EL (cell line): ENCODE data around the gene PRR36.
"Not testable (repeated sequence)": the region's sequence is repeated elsewhere in the genome, so short reads cannot be mapped to it uniquely, and the experiment has no call there.

ENCODE experiments used
- DNase-seq: peaks from one replicate; pipeline ENCODE4 v3.0.0-alpha.2; 2016

The PRR36 gene

DNA sequence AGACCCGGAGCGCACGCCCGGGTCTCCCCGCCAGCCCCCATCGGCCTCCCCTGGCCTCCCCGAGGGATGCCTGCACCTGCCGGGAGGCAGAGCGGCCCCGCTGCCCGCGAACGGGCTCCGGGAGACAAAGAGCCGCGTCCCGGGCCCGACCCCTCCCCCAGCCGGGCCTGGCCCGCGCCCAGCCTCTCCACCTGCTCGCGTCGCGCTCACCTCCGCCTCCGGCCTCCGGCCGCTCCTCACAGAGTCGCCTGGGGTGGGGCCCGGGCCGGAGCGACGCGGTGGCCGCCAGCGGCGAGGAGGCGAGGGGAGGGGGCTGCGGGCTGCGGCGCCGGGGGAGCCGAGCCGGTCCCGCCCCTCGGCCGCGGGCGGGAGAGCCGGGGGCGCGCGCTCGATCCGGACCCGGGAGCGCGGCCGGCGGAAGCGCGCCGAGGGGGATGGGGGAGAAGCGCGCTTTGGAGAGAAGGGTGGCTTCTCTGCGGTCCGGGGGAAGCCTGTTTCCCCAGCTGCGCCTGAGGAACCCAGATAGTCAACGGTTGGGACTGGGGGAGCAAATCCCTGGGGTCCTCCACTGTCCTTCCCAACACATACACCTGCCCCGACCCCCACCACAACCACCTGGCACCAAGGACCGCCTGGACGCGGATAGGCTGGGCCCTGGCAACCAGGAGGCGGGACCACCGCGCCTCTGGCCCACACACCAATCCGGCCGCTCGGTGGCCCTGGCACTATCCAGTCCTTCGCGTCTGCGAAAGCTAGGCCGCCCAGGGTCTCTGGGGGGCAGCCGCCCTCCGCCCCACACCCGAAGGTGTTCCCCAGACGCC is at the start of gene PRR36:
PRR36 (minus strand) TSS at position 315 of the 821 bp plus-strand sequence. CDS start 701 bp downstream, outside the sequence.
- peak; percentile 18 for DNase-seq

DNA sequence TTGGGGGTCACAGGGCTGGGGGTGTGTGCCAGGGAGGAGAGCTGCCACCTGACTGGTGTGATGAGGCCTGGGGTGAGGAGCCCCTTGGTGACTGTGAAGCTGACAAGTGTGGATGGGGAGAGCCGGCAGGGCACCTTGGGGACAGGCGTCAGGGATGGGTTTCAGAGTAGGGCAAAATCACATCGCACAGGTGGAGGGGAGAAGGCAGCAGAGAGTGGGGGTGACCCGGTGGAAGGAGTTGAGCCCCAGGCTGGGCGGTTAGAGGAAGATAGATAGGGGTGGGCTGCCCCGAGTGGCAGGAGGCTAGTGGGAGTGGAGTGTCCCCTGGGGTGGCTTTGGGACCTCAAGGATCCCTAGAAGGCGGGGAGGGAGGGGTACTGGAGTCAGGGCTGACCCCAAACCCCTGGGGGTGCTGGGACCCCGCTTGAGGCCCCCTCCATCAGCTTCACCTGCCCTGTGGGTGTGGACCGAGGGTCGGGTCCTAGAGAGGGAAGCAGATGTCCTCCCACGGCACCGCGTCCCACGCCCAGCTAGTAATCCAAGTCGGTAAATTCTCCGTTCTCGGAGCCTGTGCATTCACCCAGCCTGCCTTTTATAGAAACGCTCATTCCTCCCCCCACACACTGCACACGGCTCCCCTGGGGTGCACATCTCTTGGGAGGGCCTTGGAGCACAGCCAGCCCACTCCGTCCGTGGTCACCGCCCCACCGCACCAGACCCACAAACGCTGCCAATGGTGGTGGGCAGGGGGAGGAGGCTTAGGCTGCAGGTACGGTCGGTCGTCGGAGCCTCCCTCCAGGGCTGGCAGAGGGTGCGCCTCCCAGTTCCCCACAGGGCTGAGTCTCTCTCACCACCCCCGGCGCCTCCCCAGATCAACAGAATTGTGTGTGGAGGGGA is 49.4 kb upstream of the PRR36 start:
- DNase-seq: no peak

DNA sequence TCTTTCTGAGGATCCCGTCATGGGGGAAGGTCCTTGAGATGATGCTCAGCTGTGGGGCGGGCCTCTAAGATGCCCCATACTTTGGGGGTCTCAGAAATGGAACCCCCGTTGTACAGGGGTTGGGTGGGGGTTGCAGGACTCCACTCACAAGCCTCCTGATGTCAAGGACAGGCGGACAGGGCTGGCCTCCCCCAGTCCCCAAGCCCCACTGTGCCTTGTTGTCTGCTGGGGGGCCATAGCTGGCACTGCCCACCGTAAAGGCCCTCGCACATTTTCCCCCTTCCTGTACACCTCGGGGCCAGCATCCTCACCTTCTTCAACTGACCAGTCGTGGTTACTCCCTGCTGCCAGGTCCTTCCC is 48.6 kb upstream of the PRR36 start:
- DNase-seq: no peak

DNA sequence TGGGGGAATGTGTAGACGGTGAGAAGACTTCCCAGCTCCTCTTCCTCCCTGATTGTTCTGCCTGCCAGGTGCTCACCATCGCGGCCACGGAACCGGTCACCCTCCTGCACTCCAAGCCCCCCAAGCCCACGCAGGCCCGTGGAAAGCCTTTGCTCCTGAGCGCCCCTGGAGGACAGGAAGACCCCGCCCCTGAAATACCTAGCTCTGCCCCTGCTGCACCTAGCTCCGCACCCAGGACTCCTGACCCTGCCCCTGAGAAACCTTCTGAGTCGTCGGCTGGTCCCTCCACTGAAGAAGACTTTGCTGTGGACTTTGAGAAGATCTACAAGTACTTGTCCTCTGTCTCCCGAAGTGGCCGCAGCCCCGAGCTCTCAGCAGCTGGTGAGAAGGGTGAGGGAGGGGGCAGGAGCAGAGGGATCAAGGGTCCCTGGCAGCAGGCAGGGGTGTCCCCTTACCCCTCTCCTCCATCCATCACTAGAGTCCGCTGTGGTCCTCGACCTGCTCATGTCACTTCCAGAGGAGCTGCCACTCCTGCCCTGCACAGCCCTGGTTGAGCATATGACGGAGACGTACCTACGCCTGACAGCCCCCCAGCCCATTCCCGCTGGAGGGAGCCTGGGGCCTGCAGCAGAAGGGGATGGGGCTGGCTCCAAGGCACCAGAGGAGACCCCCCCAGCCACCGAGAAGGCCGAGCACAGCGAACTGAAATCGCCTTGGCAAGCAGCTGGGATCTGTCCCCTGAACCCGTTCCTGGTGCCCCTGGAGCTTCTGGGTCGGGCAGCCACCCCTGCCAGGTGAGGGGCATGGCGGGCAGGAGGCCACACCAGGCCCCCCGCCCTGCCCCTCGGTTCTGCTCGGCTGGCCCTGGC is 48.0 kb upstream of the PRR36 start:
- no peak for DNase-seq

DNA sequence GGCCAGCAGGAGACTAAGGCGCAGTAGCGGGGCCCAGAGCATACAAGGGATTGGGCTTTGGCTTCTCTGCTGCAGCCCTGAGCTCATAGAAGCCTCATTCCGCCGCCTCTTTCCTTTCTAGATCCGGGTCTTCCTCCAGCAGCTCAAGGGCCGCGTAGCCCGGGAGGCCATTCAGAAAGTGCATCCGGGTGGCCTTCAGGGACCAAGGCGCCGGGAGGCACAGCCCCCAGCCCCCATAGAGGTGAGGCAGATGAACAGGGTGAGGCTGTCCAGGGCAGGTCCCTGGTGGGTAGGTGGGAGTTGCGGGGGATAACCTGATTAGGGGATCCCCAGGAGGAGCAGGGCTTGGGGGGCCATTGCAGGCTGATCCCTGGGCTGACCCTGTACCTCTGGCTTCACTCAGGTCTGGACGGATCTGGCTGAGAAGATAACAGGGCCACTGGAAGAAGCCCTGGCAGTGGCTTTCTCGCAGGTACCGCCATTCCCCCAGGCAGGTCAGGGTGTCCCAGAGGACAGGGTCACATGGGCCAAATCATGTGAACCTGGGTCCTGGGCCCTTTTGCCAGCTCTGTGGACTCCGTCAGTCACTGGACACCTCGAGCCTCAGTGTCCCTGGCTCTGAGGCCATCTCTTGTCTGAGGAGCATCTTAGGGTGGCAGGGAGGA is 47.2 kb upstream of the PRR36 start:
- no peak for DNase-seq

DNA sequence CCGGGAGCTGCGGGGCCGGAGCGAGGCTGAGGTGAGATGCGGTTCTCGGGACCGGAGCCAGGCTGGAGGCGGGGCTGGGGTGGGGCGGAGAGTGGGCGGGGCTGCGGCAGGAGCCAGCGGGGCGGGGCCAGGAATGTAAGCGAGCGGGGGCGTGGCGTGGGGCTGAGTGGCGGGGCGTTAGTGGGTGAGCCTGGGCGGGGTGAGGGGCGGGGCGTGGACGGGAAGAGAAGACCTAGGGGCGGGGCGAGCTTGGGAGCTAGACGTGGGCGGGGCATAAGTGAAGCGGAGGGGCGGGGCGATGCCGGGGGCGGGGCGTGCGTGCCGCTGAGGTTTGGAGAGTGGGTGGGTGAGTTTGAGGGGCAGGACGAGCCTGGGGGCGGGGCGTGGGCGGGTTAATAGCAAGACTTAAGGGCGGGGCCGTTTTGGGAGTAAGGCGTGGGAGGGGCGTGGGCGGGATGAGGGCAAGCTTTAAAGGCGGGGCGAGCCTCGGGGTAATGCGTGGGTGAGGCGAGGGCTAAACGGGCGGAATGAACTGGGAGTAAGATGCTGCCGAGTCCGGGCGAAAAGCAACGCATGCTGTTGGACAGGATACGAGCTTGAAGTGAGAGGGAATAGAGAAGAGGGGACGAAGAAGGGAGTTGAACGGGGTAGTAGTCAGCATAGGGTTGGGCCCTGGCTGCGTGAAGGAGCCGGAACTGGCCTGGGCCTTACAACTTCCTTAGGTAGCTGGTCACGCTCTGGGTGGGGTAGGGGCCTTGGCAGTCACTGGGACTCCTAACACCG is 46.5 kb upstream of the PRR36 start:
- peak; percentile 97 for DNase-seq

DNA sequence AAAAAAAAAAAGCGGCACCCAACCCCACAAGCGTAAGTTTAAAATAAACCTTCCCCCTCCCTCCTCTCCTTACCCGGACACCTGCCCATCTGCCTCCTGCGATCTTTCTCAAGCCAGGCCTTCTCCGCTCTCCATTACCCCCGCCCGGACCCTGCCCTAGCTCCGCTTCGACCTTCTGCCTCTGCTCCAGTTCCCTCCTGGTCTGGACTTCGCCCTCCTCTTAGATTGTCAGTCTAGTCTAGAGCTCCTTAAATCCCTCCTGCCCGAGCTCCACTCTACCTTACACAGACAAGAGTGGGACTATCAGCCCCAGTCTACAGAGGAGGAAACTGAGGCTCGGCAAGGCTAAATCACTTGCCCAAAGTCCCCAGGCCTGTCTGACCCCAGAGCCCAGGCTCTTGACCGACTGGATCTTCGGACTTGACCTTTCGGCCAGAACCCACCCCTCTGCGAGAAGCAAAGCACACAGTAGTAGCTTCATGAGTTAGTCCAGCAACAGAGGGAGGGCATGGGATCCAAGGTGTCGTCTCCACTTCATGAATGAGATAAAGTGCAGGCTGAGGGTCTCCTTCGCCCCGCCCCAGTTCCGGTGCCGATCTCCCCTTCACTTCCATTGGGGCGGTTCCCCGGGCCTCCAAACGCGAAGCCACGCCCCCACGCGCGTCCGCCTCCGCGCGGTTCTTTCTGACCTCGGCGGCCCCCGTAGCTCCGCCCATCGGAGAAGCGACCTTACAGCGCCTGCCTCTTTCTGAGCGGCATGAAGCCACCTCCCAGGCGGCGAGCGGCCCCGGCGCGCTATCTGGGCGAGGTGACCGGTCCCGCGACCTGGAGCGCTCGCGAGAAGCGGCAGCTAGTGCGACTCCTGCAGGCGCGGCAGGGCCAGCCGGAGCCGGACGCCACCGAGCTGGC is 45.7 kb upstream of the PRR36 start, which contains the start of gene SNAPC2:
SNAPC2 (plus strand) TSS at position 729 of the 909 bp plus-strand sequence; CDS start at position 758, 29 bp downstream.
- DNase-seq: peak; percentile 94

DNA sequence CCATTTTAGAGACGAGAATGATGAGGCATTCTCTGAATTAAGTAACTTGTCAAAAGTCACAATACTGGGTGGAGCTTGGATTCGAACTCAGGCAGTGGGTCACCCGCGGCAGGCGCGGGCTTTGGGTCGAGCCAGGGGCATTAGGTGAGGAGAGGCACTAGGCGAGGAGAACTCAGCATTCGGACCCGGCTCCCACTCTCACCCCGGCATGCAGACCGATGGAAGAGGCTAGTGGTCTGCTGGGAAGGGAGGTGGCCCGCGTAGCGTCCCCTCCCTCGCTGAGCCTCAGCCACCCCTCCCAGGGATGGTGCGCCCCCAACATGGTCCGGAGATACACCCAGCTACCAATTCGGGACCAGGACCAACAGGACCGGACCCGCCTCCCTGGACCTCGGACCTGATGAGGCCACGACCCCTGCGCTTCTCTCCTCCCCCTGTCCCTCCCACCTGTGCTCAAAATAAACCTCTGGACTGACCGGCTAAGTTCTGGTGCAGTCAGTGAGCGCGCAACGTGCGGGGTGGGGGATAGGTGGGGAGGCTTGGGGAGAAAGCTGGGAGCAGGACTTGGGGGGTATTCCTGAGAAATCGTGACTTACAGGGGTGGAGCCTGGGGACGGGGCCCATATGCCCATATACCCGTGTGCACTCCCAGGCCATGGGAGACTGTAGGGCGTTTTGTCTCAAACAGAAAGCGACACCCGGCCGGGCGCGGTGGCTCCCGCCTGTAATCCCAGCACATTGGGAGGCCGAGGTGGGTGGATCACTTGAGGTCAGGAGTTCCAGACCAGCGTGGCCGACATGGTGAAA is 44.6 kb upstream of the PRR36 start:
- no peak for DNase-seq

DNA sequence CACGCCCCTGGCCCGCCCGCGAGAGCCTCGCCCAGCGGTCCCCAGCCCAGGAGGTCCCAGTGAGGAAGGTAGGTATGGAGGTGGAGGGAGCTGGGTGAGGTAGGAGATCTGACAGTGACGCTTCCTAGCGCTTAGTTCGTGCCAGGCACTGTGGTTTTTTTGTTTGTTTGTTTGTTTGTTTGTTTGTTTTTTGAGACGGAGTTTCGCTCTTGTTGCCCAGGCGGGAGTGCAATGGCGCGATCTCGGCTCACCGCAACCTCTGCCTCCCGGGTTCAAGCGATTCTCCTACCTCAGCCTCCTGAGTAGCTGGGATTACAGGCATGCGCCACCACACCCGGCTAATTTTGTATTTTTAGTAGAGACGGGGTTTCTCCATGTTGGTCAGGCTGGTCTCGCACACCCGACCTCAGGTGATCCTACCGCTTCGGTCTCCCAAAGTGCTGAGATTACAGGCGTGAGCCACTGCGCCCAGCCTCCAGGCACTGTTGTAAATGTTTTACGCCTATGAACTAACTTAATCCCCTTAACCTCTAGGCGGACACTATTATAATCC is 43.9 kb upstream of the PRR36 start:
- DNase-seq: not testable (repeated sequence)

DNA sequence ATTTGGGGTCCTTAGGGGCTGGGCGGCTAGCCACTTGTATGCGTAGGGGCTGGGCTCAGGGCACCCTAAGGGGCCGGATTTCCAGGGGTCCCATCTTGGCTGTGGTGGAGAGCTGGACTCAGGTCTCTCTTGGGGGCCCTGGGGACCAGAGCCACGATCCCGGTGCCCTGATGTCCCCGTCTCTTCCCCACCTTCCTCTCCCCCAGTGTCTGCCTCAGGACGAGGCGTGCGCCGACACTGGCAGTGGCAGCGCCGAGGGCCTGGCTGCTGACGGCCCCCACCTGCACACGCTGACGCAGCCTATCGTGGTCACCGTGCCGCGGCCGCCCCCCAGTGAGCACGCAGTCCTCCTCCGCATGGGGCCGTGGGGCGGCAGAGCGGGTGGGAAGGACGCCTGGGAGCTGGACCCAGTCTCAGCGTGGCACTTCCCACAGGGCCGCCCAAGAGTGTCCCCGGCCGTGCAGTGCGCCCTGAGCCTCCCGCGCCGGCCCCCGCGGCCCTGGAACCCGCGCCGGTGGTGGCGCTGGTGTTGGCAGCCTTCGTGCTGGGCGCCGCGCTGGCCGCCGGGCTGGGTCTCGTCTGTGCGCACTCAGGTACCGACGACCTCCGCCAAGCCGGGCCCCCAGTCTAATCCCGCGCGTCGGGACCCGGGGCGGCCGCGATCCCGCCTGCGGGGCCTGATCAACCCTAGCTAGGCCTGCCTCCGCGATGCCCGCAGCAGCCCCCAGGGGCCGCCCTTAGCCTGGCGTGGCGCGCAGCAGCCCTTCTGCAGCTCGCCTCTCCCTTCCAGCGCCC is 43.3 kb upstream of the PRR36 start:
- peak; percentile 62 for DNase-seq

DNA sequence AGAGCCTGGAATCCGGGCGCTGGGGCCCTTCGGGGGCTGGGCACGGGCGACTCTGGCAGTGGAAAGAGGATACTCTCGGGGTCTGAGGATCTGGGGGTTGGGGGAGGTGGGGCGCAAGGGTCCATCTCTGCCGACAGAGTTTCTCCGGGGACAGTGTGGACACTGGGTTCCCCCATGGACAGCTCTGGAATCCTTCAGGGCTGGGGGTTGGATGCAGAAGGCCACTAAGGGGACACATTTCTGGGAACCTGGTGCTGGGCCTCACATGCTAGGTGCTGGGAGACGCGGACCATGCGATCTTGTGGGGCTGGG is 42.7 kb upstream of the PRR36 start:
- peak; percentile 22 for DNase-seq

DNA sequence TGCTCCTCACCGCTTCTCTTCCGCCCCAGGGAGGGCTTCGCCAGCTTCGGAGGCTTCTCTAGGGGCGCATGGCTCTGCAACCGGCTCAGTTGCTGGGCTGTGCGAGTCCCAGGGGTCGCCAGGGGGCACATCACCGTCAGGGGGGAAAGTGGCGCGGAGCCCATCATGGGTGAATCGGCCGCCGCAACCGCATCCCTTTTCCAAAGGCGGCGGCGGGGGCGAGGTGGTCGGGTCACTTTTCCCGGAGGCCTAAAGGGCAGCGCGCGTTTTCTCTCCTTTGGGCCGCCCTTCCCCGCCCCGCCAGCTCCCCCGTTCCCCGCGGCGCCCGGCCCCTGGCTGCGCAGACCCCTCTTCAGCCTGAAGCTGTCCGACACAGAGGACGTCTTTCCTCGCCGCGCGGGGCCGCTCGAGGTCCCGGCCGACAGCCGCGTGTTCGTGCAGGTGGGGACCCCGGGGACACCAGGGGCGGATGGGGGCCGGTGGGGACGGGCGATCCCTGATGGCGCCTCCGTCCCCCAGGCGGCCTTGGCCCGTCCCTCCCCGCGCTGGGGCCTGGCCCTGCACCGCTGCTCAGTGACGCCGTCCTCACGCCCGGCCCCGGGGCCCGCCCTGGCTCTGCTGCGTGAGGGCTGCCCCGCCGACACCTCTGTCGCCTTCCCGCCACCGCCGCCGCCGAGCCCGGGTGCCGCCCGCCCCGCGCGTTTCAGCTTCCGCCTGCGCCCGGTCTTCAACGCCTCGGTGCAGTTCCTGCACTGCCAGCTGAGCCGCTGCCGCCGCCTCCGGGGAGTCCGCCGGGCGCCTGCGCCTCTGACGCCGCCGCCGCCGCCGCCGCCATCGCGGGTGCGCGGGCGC is 42.1 kb upstream of the PRR36 start:
- peak; percentile 32 for DNase-seq

DNA sequence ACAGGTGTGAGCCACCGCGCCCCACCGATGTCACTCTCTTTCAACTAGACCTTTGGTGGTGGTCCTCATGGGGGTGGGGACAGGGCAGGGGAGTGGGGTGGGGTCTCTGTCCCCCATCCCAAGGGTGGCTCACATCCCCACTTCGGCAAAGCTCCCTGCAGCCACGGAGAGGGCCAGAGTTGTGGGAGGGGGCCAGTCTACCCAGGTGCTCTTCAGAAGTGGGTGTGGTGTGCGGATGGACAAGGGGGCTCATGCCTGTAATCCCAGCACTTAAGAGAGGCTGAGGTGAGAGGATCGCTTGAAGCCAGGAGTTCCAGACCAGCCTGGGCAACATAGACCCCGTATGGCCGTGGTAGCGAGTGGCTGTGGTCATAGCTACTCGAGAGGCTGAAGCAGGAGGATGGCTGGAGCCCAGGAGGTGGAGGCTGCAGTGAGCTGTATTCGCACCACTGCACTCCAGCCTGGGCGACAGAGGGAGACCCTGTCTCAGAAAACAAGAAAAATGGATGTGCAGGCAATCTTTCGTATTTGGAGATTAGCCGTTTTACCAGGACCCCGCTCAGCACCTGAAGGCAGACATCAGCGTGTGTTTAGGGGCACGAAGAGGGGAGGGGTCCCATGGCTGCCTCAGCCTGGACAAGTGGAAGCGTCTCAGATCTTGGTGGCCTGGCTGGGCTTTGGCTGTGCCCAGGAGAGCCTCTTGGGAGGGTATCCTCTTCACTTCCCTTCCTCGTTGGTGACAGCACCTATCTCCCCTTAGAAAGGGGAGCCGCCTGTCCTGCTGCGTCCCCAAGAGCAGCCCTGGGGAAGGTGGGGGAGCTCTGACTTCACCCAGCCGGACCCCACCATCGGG is 41.3 kb upstream of the PRR36 start:
- no peak for DNase-seq

DNA sequence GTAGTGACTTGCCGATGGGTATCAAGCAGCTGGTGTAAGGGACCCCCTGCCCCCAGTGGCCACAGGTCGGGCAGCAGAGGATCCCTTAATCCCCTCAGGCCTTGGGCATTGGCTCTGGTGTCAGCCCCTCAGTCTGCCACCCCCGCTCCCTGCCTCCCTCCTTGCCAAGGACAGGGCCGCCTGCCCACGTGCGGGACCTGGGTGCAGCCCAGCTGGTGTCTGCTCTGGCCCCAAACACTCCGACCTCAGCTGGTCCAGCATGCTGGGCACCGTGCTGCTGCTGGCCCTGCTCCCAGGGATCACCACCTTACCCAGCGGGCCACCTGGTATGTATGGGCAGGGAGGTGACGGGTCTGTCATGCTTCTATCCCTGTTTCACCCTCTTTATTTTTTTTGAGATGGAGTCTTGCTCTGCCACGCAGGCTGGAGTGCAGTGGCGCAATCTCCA is 40.4 kb upstream of the PRR36 start, which contains the start of gene TGFBR3L:
TGFBR3L (plus strand) TSS at position 233 of the 448 bp plus-strand sequence.
- no peak for DNase-seq

DNA sequence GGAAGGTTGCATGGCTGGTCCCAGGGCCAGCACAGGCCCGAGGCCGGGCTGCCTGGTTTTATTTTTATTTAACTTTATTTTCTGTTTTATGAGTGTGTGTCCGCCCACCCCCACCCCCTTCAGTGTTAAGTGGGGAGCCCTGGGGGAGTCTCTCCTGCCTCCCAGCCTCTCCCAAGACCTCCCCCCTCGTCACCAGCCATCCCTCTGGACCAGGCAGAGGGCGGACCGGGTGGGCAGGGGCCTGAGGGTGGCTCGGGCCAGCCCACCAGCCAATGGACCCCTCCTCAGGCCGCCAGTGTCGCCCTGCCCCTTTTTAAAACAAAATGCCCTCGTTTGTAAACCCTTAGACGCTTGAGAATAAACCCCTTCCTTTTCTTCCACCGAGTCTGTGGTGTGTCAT is 39.9 kb upstream of the PRR36 start:
- DNase-seq: no peak

DNA sequence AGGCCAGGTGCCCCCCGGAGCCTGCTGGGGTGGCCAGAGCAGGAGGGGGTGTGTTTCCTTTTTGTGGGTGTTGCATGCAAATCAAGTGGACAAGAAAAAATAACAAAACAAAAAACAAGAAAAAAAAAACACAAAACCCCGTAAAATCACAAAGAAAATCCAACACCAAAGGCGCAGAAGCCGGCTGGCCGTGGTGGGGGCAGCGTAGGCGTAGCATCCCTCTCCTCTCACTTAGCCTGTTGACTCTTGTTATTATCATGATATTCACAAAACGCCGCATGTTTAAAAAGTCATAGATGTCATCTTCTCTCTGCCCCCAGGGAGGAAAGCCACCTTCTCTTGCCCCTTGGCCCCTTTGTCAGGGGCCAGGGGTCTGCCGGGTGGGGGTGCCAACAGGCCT is 39.5 kb upstream of the PRR36 start:
- DNase-seq: no peak
